OCI-LY1 (cell line): ENCODE measurements around the gene AFTPH.

ENCODE experiments used
- CTCF ChIP-seq: fragments of 200-600 bp; sonication (generic), shearing (Covaris generic); IDR thresholded peaks from 2 replicates; pipeline ENCODE4 v1.5.1; 2017; ENCODE audit warnings: mild to moderate bottlenecking, antibody characterized with exemption, low read length, moderate library complexity, mixed read lengths
- EZH2 ChIP-seq: fragments of 200-600 bp; sonication (generic), shearing (Covaris generic); IDR thresholded peaks from 2 replicates; pipeline ENCODE4 v1.8.0; 2017; ENCODE audit warnings: borderline replicate concordance, mixed run types, mild to moderate bottlenecking, antibody characterized with exemption, low read length, moderate library complexity, mixed read lengths

- TF ChIP-seq CTCF (no peak), EZH2 (no peak)
These were observed 78.3 kb downstream of the AFTPH start for GRCh38 chr2:64602436-64602835.
